Sigmoid colon (tissue), 7 donors: ENCODE results near the gene MEMO1. TPM values are rescaled to one million over a fixed set of nuclear protein-coding genes. Genes with fewer than 3 reads are reported as not detected.
"Not testable (repeated sequence)": the region's sequence is repeated elsewhere in the genome, so short reads cannot be mapped to it uniquely, and the experiment has no call there.

Experiments used
- DNase-seq: peaks from one replicate; pipeline ENCODE4 v3.0.0-alpha.2; 2019
- H3K27ac ChIP-seq, 4 donors: fragments of 200-600 bp; sonication (generic); one replicate each; pipeline ENCODE4 v1.5.1; 2016 to 2019; ENCODE audit warnings: mild to moderate bottlenecking in 1 of 4
- H3K27me3 ChIP-seq, 3 donors: fragments of 200-600 bp; sonication (generic); one replicate each; pipeline ENCODE4 v1.5.1; 2019; ENCODE audit warnings: mild to moderate bottlenecking in 1 of 3
- H3K36me3 ChIP-seq, 4 donors: fragments of 200-600 bp; sonication (generic); one replicate each; pipeline ENCODE4 v1.5.1; 2016 to 2019
- H3K4me1 ChIP-seq, 4 donors: fragments of 200-600 bp; sonication (generic); one replicate each; pipeline ENCODE4 v1.5.1; 2017 to 2019
- H3K4me3 ChIP-seq, 4 donors: fragments of 200-600 bp; sonication (generic); one replicate each; pipeline ENCODE4 v1.5.1; 2017 to 2019; ENCODE audit warnings: mild to moderate bottlenecking in 2 of 4, moderate library complexity in 1 of 4
- H3K9me3 ChIP-seq, 4 donors: fragments of 200-600 bp in 3 of 4; sonication (generic) in 3 of 4; one replicate each; pipeline versions ENCODE4 v1.5.1 to v1.6.1; 2013 to 2019
- CTCF ChIP-seq, 4 experiments: fragments of 450-650 bp in 3 of 4; fragments of 200-600 bp in 1 of 4; IDR thresholded peaks; one replicate each; pipeline ENCODE4 v1.5.1; 2016 to 2019; ENCODE audit warnings: antibody characterized with exemption in 4 of 4, mild to moderate bottlenecking in 3 of 4, moderate library complexity in 2 of 4
- EP300 ChIP-seq, 4 donors: sonication (generic); formaldehyde crosslinking; IDR thresholded peaks; one replicate each; pipeline ENCODE4 v1.6.1; 2017; ENCODE audit warnings: antibody characterized with exemption in 4 of 4
- POLR2A ChIP-seq, 2 donors: fragments of 450-650 bp; IDR thresholded peaks; one replicate each; pipeline ENCODE4 v1.6.1; 2016; ENCODE audit warnings: antibody characterized with exemption in 2 of 2, mild to moderate bottlenecking in 2 of 2, moderate library complexity in 2 of 2
- POLR2AphosphoS5 ChIP-seq, 4 donors: sonication (generic); formaldehyde crosslinking; IDR thresholded peaks; one replicate each; pipeline ENCODE4 v1.6.1; 2017; ENCODE audit warnings: antibody characterized with exemption in 4 of 4
- WGBS, 2 donors: extraction: QIAGEN DNeasy Blood & Tissue Kit; methylation state at CpG; one replicate each; pipeline ENCODE4 v1.1.7; 2013; 5-methylcytosine and 5-hydroxymethylcytosine counted together
- intact Hi-C: fragments of 100-400 bp; cut with DNase I; formaldehyde crosslinking; loops from one replicate; pipeline ENCODE4 v1.15.1; 2023
- polyA plus RNA-seq, 3 donors: library from polyadenylated mRNA; stranded (reverse); fragments of 200-250 nt; gene quantifications; one replicate each; pipeline ENCODE4 v1.2.3, GENCODE V29; 2013
- total RNA-seq, 4 donors: library from RNA; depleted of rRNA; stranded (reverse); fragments of >200 nt; gene quantifications; one replicate each; pipeline ENCODE4 v1.1.0, GENCODE V29; 2016
- donor health status: healthy with polysubstance abuse.
- donor health status: Bipolar disorder and iron deficiency.
- donor health status: healthy.

The MEMO1 gene
- total and polyA plus RNA-seq, 7 donors: 18.3 to 39.6 (median 29.6) TPM

GRCh38 chr2:32011485-32011960 lies 715 bp upstream of the MEMO1 start:
- intact Hi-C loops: loop anchor here (10.0 kb wide), 1 partner anchor 1787 kb away; no protein-coding TSS in a partner anchor
- H3K9me3 ChIP-seq: no peaks in the 10 kb centered on the region
- peak overlapping the region; percentile 91 to 95 (median 92) for H3K27ac ChIP-seq
- peaks cover 3 to 35% (median 23%) of the 10 kb centered on the region in 4 donors for H3K4me1 ChIP-seq
- H3K27me3 ChIP-seq: no peaks in the 10 kb centered on the region
- WGBS, 2 donors: 67 to 75% methylated on average over 5 of the region's 5 CpGs
- H3K36me3 ChIP-seq: peaks cover 0 to 23% (median 0%) of the 10 kb centered on the region in 4 donors
- DNase-seq: no peak
- TF ChIP-seq POLR2AphosphoS5 (IDR thresholded peaks at IDR 0.05): no peak
- TF ChIP-seq POLR2A (IDR thresholded peaks at IDR 0.05): no peak
- TF ChIP-seq EP300 (IDR thresholded peaks at IDR 0.05): no peak
- TF ChIP-seq CTCF (IDR thresholded peaks at IDR 0.05): no peak
- H3K4me3 ChIP-seq: peak overlapping the region; percentile 64 to 97 (median 88)

GRCh38 chr2:32010280-32010669 lies 533 bp downstream of the MEMO1 start:
- Histone ChIP-seq H3K4me3 (peak overlapping the region; percentile 64 to 97 (median 88)), H3K4me1 (peaks cover 3 to 44% (median 23%) of the 10 kb centered on the region in 4 donors), H3K36me3 (peaks cover 0 to 13% (median 0%) of the 10 kb centered on the region in 4 donors), H3K27ac (peak overlapping the region; percentile 91 to 95 (median 92))
- H3K27me3 ChIP-seq, H3K9me3 ChIP-seq: not testable (repeated sequence)
- intact Hi-C loops: loop anchor here (10.0 kb wide), 1 partner anchor 1785 kb away; no protein-coding TSS in a partner anchor
- WGBS, 2 donors: 1% methylated on average over 30 to 32 of the region's 43 CpGs
- peak; percentile 76 for DNase-seq

- H3K4me1 ChIP-seq: peaks cover 3 to 44% (median 23%) of the 10 kb centered on the region in 4 donors
- H3K4me3 ChIP-seq: peak overlapping the region; percentile 64 to 97 (median 88)
- H3K27me3 ChIP-seq: no peaks in the 10 kb centered on the region
- 0 to 1% methylated on average over 91 of the region's 91 CpGs for WGBS, 2 donors
- H3K36me3 ChIP-seq: peaks cover 0 to 9% (median 0%) of the 10 kb centered on the region in 4 donors
- no peaks in the 10 kb centered on the region for H3K9me3 ChIP-seq
- intact Hi-C loops: loop anchor here (1.0 to 10.0 kb wide), 2 partner anchors 55 to 1785 kb away; no protein-coding TSS in a partner anchor
- TF ChIP-seq CTCF (IDR thresholded peaks at IDR 0.05) (no peak), POLR2AphosphoS5 (IDR thresholded peaks at IDR 0.05) (no peak), POLR2A (IDR thresholded peaks at IDR 0.05) (no peak), EP300 (IDR thresholded peaks at IDR 0.05) (no peak)
- H3K27ac ChIP-seq: peak overlapping the region; percentile 91 to 95 (median 92)
- DNase-seq: peak; percentile 73
Measured at GRCh38 chr2:32009516-32010256, 1.1 kb downstream of the MEMO1 start.

GRCh38 chr2:32008805-32009515 lies 1.8 kb downstream of the MEMO1 start:
- peak overlapping the region; percentile 64 to 97 (median 88) for H3K4me3 ChIP-seq
- no peaks in the 10 kb centered on the region for H3K27me3 ChIP-seq
- H3K9me3 ChIP-seq: no peaks in the 10 kb centered on the region
- peaks cover 0 to 6% (median 0%) of the 10 kb centered on the region in 4 donors for H3K36me3 ChIP-seq
- 1% methylated on average over 10 of the region's 10 CpGs for WGBS, 2 donors
- intact Hi-C loops: loop anchor here (1.0 kb wide), 1 partner anchor 55 kb away; no protein-coding TSS in a partner anchor
- TF ChIP-seq CTCF (IDR thresholded peaks at IDR 0.05) (no peak), EP300 (IDR thresholded peaks at IDR 0.05) (no peak), POLR2AphosphoS5 (IDR thresholded peaks at IDR 0.05) (no peak), POLR2A (IDR thresholded peaks at IDR 0.05) (no peak)
- peak overlapping the region; percentile 91 to 95 (median 92) for H3K27ac ChIP-seq
- peaks cover 3 to 44% (median 23%) of the 10 kb centered on the region in 4 donors for H3K4me1 ChIP-seq
- no peak for DNase-seq

- Histone ChIP-seq H3K27me3 (no peaks in the 10 kb centered on the region), H3K4me3 (no peak overlapping the region), H3K36me3 (no peaks in the 10 kb centered on the region), H3K27ac (no peak overlapping the region), H3K4me1 (peaks cover 3 to 44% (median 23%) of the 10 kb centered on the region in 4 donors), H3K9me3 (no peaks in the 10 kb centered on the region)
- intact Hi-C loops: no loop called here
- no peak for TF ChIP-seq POLR2AphosphoS5 (IDR thresholded peaks at IDR 0.05)
- TF ChIP-seq POLR2A (IDR thresholded peaks at IDR 0.05): no peak
- TF ChIP-seq CTCF (IDR thresholded peaks at IDR 0.05): no peak
- no peak for TF ChIP-seq EP300 (IDR thresholded peaks at IDR 0.05)
- DNase-seq: no peak
Measured at GRCh38 chr2:32007121-32007391, 3.8 kb downstream of the MEMO1 start.
